GM12875 (cell line): Measurements from ENCODE around the gene ATP12A.
A peak's percentile ranks its signal among the peaks of the same experiment; 100 is the strongest.

ENCODE experiments used
- H3K4me3 ChIP-seq: one replicate; pipeline ENCODE4 v1.5.1; 2011; ENCODE audit warnings: low read depth, low read length, control low read depth
- CTCF ChIP-seq: IDR thresholded peaks from 2 replicates; pipeline ENCODE4 v1.5.1; 2011; ENCODE audit warnings: low read depth, mild to moderate bottlenecking, control low read depth, inconsistent platforms, low read length, moderate library complexity, borderline replicate concordance; ENCODE audit not compliant: insufficient read depth

Gene ATP12A

GRCh38 chr13:24738366-24738847 lies 58.2 kb downstream of the ATP12A start:
- H3K4me3 ChIP-seq: no peak overlapping the region
- no peak for TF ChIP-seq CTCF

- no peak overlapping the region for H3K4me3 ChIP-seq
Observed at GRCh38 chr13:24740014-24740890, 60.0 kb downstream of the ATP12A start.

GRCh38 chr13:24741016-24741662 lies 60.9 kb downstream of the ATP12A start:
- TF ChIP-seq CTCF: peak; percentile 78
- no peak overlapping the region for H3K4me3 ChIP-seq

More at GRCh38 chr13:24740014-24740890, 60.0 kb downstream of the ATP12A start:
- no peak for TF ChIP-seq CTCF

- no peak overlapping the region for H3K4me3 ChIP-seq
- no peak for TF ChIP-seq CTCF
Observed at GRCh38 chr13:24741791-24742190, 61.6 kb downstream of the ATP12A start.

GRCh38 chr13:24742294-24742693 lies 62.1 kb downstream of the ATP12A start:
- no peak overlapping the region for H3K4me3 ChIP-seq
- no peak for TF ChIP-seq CTCF

- no peak overlapping the region for H3K4me3 ChIP-seq
- TF ChIP-seq CTCF: no peak
Observed at GRCh38 chr13:24742977-24743376, 62.8 kb downstream of the ATP12A start.

GRCh38 chr13:24744247-24744646 lies 64.0 kb downstream of the ATP12A start:
- no peak for TF ChIP-seq CTCF
- no peak overlapping the region for H3K4me3 ChIP-seq
